ENCODE measurements around the gene LPO. TPM values are rescaled to one million over a fixed set of nuclear protein-coding genes. Genes with fewer than 3 reads are reported as not detected.

Gene LPO
- total and polyA plus RNA-seq, 2 donors from 2014 or later = not detected

DNA sequence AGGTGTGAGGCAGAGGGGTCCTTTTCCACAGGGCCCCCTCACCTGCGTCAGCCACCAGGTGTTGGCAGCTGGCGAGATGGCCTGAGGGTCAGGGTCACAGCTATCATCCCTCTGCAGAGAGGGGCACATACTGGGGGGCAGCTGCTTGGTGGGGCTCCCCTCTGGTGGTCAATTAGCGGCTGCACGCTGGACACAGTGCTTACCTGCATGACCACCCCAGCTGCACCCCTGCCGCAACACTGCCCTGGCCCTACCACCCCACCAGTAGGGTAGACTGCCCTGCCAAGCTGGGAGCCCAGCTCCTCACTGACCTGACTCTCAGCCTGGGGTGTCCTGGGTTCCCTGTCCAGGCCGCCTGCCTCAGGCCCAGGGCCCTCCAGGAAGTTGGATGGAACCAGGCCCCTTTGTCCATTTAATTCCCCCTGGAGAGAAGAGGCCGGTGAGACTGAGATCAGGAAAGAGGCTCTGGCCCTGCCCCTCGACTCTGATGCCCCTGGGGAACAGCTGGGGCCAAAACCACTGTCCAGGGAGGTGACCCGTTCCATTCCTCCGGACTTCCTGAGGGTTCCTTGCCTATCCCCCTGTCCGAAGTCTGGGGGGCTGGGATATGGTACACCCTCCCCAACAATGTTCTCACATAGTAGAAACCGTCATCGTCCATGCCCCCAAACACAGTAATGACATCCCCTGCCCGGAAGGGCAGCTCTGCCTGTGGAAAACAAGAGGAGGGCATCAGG lies 66.5 kb downstream of the LPO start:
- no peaks in the 10 kb centered on the region for H3K4me1 ChIP-seq (ENCODE audit: control insufficient read depth in 2 of 3, insufficient read depth in 2 of 3, low read depth in 1 of 3, low read length in 3 of 3)
- H3K9ac ChIP-seq (ENCODE audit: low read length in 3 of 3) = no peak overlapping the region
- no peak for FAIRE-seq
- no peaks in the 10 kb centered on the region for H3K27me3 ChIP-seq (ENCODE audit: control insufficient read depth, insufficient read depth, low read length)
- peak in 3 of 5 donors; percentile 7 to 53 (median 30) for DNase-seq
- TF ChIP-seq, protein P1, sequence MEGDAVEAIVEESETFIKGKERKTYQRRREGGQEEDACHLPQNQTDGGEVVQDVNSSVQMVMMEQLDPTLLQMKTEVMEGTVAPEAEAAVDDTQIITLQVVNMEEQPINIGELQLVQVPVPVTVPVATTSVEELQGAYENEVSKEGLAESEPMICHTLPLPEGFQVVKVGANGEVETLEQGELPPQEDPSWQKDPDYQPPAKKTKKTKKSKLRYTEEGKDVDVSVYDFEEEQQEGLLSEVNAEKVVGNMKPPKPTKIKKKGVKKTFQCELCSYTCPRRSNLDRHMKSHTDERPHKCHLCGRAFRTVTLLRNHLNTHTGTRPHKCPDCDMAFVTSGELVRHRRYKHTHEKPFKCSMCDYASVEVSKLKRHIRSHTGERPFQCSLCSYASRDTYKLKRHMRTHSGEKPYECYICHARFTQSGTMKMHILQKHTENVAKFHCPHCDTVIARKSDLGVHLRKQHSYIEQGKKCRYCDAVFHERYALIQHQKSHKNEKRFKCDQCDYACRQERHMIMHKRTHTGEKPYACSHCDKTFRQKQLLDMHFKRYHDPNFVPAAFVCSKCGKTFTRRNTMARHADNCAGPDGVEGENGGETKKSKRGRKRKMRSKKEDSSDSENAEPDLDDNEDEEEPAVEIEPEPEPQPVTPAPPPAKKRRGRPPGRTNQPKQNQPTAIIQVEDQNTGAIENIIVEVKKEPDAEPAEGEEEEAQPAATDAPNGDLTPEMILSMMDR (IDR thresholded peaks at IDR 0.05; ENCODE audit: borderline replicate concordance, extremely low read depth, insufficient read depth) = no peak
- no peak overlapping the region for H3K4me3 ChIP-seq (ENCODE audit: low read length in 3 of 3)
- no peaks in the 10 kb centered on the region for H3K9me3 ChIP-seq (ENCODE audit: control insufficient read depth in 2 of 3, insufficient read depth in 1 of 3, low read length in 3 of 3)
- H3K27ac ChIP-seq (ENCODE audit: low read depth in 2 of 2, low read length in 2 of 2) = no peak overlapping the region
- intact Hi-C loops (cut with DNase I) = loop anchor here (10.0 kb wide), 1 partner anchor 140 kb away; no protein-coding TSS in a partner anchor
- H3K36me3 ChIP-seq (ENCODE audit: control insufficient read depth in 2 of 3, insufficient read depth in 3 of 3, low read length in 3 of 3) = peaks cover 0 to 2% (median 0%) of the 10 kb centered on the region in 3 donors

DNA sequence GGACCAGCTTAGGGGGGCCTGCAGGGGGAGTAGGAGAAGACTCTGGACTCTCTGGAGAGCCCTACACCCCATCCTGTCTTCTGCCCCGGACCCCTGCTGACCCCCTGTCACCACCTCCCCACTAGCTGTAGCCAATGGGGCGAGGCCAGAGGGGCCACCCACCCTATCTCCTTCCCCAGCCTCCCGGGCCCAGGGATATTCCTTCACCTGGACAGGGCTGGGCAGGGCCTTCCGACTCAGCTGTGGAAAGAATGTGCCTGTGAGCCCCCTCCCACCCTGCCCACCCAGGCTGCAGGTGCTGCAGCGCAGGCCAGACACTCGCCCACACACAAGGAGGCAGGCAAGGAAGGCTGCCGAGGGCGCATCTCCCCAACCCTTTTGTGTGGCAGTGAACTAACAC lies 67.2 kb downstream of the LPO start:
- TF ChIP-seq, protein P1 (IDR thresholded peaks at IDR 0.05; ENCODE audit: borderline replicate concordance, extremely low read depth, insufficient read depth) = no peak
- FAIRE-seq = no peak
- H3K4me1 ChIP-seq (ENCODE audit: control insufficient read depth in 2 of 3, insufficient read depth in 2 of 3, low read depth in 1 of 3, low read length in 3 of 3) = no peaks in the 10 kb centered on the region
- intact Hi-C loops (cut with DNase I) = loop anchor here (10.0 kb wide), 1 partner anchor 139 kb away; no protein-coding TSS in a partner anchor
- no peak overlapping the region for H3K27ac ChIP-seq (ENCODE audit: low read depth in 2 of 2, low read length in 2 of 2)
- no peaks in the 10 kb centered on the region for H3K27me3 ChIP-seq (ENCODE audit: control insufficient read depth, insufficient read depth, low read length)
- DNase-seq = peak in 2 of 5 donors; percentile 6 to 47
- H3K9me3 ChIP-seq (ENCODE audit: control insufficient read depth in 2 of 3, insufficient read depth in 1 of 3, low read length in 3 of 3) = no peaks in the 10 kb centered on the region
- no peak overlapping the region for H3K4me3 ChIP-seq (ENCODE audit: low read length in 3 of 3)
- no peak overlapping the region for H3K9ac ChIP-seq (ENCODE audit: low read length in 3 of 3)
- H3K36me3 ChIP-seq (ENCODE audit: control insufficient read depth in 2 of 3, insufficient read depth in 3 of 3, low read length in 3 of 3) = peaks cover 0 to 2% (median 0%) of the 10 kb centered on the region in 3 donors

DNA sequence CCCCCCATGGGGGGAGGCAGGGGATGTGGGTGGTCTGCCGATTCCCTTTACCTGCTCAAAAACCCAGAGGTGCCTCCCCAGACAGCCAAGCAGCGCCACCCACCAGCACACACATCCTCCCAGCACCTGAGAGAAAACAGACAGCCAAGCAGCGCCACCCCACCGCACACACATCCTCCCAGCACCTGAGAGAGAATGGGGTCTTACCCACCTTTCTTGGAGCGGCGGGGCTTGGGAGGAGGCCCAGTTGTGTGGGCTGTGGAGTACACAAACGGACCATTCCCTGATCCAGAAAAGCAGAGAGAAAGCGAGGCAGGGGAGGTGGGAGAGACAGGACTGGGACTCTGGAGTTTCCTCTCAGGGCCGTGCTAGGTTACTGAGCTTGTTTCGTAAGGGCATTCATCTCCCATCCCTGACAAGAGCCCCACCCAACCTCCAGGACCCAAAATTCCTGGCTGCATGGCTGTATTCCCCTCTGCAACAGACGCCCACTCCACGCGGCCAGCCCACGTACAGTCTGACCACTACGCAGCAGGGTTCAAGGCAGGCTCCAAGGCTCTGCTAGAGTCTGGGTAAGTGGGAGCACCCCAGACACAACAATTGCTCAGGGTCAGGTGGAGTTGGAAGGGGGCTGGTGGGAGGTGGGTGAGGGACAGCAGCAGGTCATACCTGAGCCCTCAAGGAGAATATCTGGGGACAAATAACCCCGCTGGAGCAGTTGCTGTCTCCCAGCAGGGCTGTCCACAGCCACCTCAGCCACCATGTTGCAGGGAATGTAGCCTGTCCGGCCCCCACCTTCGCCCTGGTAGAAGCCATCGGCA lies 68.0 kb downstream of the LPO start:
- Histone ChIP-seq H3K4me1 (ENCODE audit: control insufficient read depth in 2 of 3, insufficient read depth in 2 of 3, low read depth in 1 of 3, low read length in 3 of 3) (no peaks in the 10 kb centered on the region), H3K27me3 (ENCODE audit: control insufficient read depth, insufficient read depth, low read length) (no peaks in the 10 kb centered on the region), H3K27ac (ENCODE audit: low read depth in 2 of 2, low read length in 2 of 2) (no peak overlapping the region), H3K9me3 (ENCODE audit: control insufficient read depth in 2 of 3, insufficient read depth in 1 of 3, low read length in 3 of 3) (no peaks in the 10 kb centered on the region), H3K9ac (ENCODE audit: low read length in 3 of 3) (no peak overlapping the region), H3K36me3 (ENCODE audit: control insufficient read depth in 2 of 3, insufficient read depth in 3 of 3, low read length in 3 of 3) (peaks cover 0 to 2% (median 0%) of the 10 kb centered on the region in 3 donors), H3K4me3 (ENCODE audit: low read length in 3 of 3) (no peak overlapping the region)
- TF ChIP-seq, protein P1 (IDR thresholded peaks at IDR 0.05; ENCODE audit: borderline replicate concordance, extremely low read depth, insufficient read depth) = no peak
- intact Hi-C loops (cut with DNase I) = loop anchor here (10.0 kb wide), 1 partner anchor 138 kb away; no protein-coding TSS in a partner anchor
- FAIRE-seq (no peak), DNase-seq (peak in 3 of 5 donors; percentile 8 to 55 (median 26))

Data from kidney (tissue), 14 donors.